Sigmoid colon (tissue), 7 donors: ENCODE data around the gene PIGQ. TPM values are rescaled to one million over a fixed set of nuclear protein-coding genes. Genes with fewer than 3 reads are reported as not detected.

ENCODE experiments used
- DNase-seq: peaks from one replicate; pipeline ENCODE4 v3.0.0-alpha.2; 2019
- H3K27ac ChIP-seq, 4 donors: fragments of 200-600 bp; sonication (generic); one replicate each; pipeline ENCODE4 v1.5.1; 2016 to 2019; ENCODE audit warnings: mild to moderate bottlenecking in 1 of 4
- H3K27me3 ChIP-seq, 3 donors: fragments of 200-600 bp; sonication (generic); one replicate each; pipeline ENCODE4 v1.5.1; 2019; ENCODE audit warnings: mild to moderate bottlenecking in 1 of 3
- H3K36me3 ChIP-seq, 4 donors: fragments of 200-600 bp; sonication (generic); one replicate each; pipeline ENCODE4 v1.5.1; 2016 to 2019
- H3K4me1 ChIP-seq, 4 donors: fragments of 200-600 bp; sonication (generic); one replicate each; pipeline ENCODE4 v1.5.1; 2017 to 2019
- H3K4me3 ChIP-seq, 4 donors: fragments of 200-600 bp; sonication (generic); one replicate each; pipeline ENCODE4 v1.5.1; 2017 to 2019; ENCODE audit warnings: mild to moderate bottlenecking in 2 of 4, moderate library complexity in 1 of 4
- H3K9me3 ChIP-seq, 4 donors: fragments of 200-600 bp in 3 of 4; sonication (generic) in 3 of 4; one replicate each; pipeline versions ENCODE4 v1.5.1 to v1.6.1; 2013 to 2019
- CTCF ChIP-seq, 4 experiments: fragments of 450-650 bp in 3 of 4; fragments of 200-600 bp in 1 of 4; IDR thresholded peaks; one replicate each; pipeline ENCODE4 v1.5.1; 2016 to 2019; ENCODE audit warnings: antibody characterized with exemption in 4 of 4, mild to moderate bottlenecking in 3 of 4, moderate library complexity in 2 of 4
- EP300 ChIP-seq, 4 donors: sonication (generic); formaldehyde crosslinking; IDR thresholded peaks; one replicate each; pipeline ENCODE4 v1.6.1; 2017; ENCODE audit warnings: antibody characterized with exemption in 4 of 4
- POLR2A ChIP-seq, 2 donors: fragments of 450-650 bp; IDR thresholded peaks; one replicate each; pipeline ENCODE4 v1.6.1; 2016; ENCODE audit warnings: antibody characterized with exemption in 2 of 2, mild to moderate bottlenecking in 2 of 2, moderate library complexity in 2 of 2
- POLR2AphosphoS5 ChIP-seq, 4 donors: sonication (generic); formaldehyde crosslinking; IDR thresholded peaks; one replicate each; pipeline ENCODE4 v1.6.1; 2017; ENCODE audit warnings: antibody characterized with exemption in 4 of 4
- WGBS, 2 donors: extraction: QIAGEN DNeasy Blood & Tissue Kit; methylation state at CpG; one replicate each; pipeline ENCODE4 v1.1.7; 2013; 5-methylcytosine and 5-hydroxymethylcytosine counted together
- intact Hi-C: fragments of 100-400 bp; cut with DNase I; formaldehyde crosslinking; loops from one replicate; pipeline ENCODE4 v1.15.1; 2023
- polyA plus RNA-seq, 3 donors: library from polyadenylated mRNA; stranded (reverse); fragments of 200-250 nt; gene quantifications; one replicate each; pipeline ENCODE4 v1.2.3, GENCODE V29; 2013
- total RNA-seq, 4 donors: library from RNA; depleted of rRNA; stranded (reverse); fragments of >200 nt; gene quantifications; one replicate each; pipeline ENCODE4 v1.1.0, GENCODE V29; 2016
- donor health status: healthy with polysubstance abuse.
- donor health status: Bipolar disorder and iron deficiency.
- donor health status: healthy.

The PIGQ gene
- total and polyA plus RNA-seq, 7 donors, result 11.1 to 47.4 (median 17.8) TPM

DNA sequence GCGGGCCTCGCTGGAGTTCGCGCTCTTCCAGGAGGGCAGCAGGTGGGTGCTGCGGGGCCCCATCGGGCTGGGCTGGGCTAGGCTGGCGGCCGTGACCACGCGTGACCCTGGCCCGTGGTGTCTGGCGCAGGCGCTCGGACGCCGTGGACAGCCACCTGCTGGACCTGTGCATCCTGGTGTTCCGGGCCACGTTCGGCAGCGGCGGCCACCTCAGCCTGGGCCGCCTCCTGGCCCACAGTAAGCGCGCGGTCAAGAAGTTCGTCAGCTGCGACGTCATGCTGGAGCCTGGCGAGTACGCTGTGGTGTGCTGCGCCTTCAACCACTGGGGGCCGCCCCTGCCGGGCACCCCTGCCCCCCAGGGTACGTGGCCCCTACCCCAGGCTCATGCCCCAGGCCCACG is 17.6 kb upstream of the PIGQ start:
- H3K4me1 ChIP-seq, result peaks cover 0 to 4% (median 2%) of the 10 kb centered on the region in 4 donors
- no peaks in the 10 kb centered on the region for H3K27me3 ChIP-seq
- TF ChIP-seq POLR2AphosphoS5 (IDR thresholded peaks at IDR 0.05), result no peak
- H3K9me3 ChIP-seq, result no peaks in the 10 kb centered on the region
- peaks cover 0 to 56% (median 19%) of the 10 kb centered on the region in 4 donors for H3K36me3 ChIP-seq
- H3K27ac ChIP-seq, result no peak overlapping the region
- WGBS, 2 donors, result 96 to 97% methylated on average over 35 of the region's 35 CpGs
- H3K4me3 ChIP-seq, result no peak overlapping the region
- intact Hi-C loops, result no loop called here
- DNase-seq, result no peak

DNA sequence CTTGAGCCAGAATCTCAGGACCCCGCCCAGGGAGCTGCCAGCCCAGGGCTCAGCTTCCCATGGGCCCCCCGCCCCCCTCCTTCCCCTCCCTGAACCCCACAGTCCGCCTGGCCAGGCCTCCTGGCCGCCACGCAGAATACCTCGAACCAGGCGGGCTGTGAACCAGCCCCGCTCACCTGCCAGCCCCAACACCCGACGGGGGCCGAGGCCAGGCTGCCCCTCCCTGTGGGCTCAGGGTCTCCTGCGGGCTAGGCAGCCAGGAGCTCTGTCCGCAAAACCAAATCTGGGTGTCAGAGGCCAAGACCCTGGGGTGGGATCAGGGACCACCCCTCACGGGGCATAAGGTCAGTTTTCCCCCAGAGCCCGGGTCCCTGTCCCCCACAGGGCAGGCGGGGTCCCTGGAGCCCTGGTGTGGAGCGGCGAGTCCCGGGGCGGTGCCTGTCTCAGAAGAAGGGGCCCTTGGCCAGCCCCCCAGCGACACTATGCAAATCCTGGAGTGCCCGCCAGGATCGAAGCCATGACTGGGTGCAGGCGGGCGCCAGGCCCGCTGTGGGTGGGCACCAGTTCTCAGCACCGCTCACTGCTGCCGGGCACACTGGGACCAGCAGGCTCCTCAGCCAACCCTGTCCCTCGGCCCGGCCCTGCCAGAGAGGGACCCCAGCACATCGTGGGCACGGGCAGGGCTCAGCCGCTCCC is 16.0 kb upstream of the PIGQ start:
- WGBS, 2 donors, result 92 to 94% methylated on average over 33 of the region's 33 CpGs
- intact Hi-C loops, result no loop called here
- H3K9me3 ChIP-seq, result no peaks in the 10 kb centered on the region
- H3K4me3 ChIP-seq, result no peak overlapping the region
- no peak for DNase-seq
- no peak for TF ChIP-seq CTCF (IDR thresholded peaks at IDR 0.05)
- TF ChIP-seq POLR2A (IDR thresholded peaks at IDR 0.05), result no peak
- TF ChIP-seq POLR2AphosphoS5 (IDR thresholded peaks at IDR 0.05), result no peak
- H3K36me3 ChIP-seq, result peaks cover 0 to 40% (median 18%) of the 10 kb centered on the region in 4 donors
- no peak overlapping the region for H3K27ac ChIP-seq
- no peaks in the 10 kb centered on the region for H3K4me1 ChIP-seq
- H3K27me3 ChIP-seq, result peaks cover 0 to 10% (median 9%) of the 10 kb centered on the region in 3 donors

- Histone ChIP-seq H3K4me1 (no peaks in the 10 kb centered on the region), H3K4me3 (no peak overlapping the region), H3K27ac (no peak overlapping the region), H3K9me3 (no peaks in the 10 kb centered on the region), H3K36me3 (peaks cover 0 to 35% (median 15%) of the 10 kb centered on the region in 4 donors), H3K27me3 (peaks cover 1 to 16% (median 14%) of the 10 kb centered on the region in 3 donors)
- intact Hi-C loops, result no loop called here
- no peak for DNase-seq
- 80 to 85% methylated on average over 11 of the region's 11 CpGs for WGBS, 2 donors
- TF ChIP-seq POLR2A (IDR thresholded peaks at IDR 0.05), result no peak
- no peak for TF ChIP-seq POLR2AphosphoS5 (IDR thresholded peaks at IDR 0.05)
These were observed 15.5 kb upstream of the PIGQ start for GRCh38 chr16:554297-554621.

DNA sequence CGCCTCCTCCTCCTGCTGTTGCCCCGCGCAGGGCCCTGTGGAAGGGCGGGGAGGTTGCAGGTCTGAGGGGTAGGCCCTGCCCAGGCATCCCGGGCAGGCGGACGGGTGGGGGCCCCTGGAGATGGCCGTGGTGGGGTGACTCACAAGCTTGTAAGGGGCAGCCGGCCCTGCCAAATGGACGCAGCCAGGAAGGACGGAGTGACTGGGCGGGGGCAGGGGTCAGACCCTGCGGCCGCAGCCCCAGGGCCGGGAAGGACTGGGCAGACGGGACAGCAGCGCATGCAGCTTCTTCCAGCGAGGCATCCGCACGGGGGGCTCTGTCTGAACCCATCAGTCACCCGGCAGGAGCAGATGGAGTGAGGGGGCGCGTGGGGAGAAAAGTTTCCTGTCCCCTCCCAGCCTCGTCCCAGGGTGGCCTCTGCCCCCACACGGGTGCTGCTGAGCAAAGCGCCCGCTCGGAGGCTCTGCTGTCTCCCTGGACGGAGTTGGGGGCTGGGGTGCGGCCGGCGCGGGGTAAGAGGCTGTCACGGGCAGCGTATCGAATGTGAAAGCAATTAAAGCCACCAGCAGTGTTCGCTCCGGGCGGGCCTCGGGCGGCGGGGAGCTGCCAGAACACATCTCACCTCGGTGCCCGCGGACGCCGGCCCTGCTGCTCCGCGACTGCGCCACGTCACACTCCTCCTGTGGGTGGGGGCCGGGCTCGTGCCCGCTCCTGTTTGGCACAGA is 15.0 kb upstream of the PIGQ start:
- Histone ChIP-seq H3K4me3 (no peak overlapping the region), H3K9me3 (no peaks in the 10 kb centered on the region), H3K4me1 (peaks cover 0 to 5% (median 3%) of the 10 kb centered on the region in 4 donors), H3K27me3 (peaks cover 7 to 21% (median 20%) of the 10 kb centered on the region in 3 donors), H3K27ac (no peak overlapping the region), H3K36me3 (peaks cover 0 to 29% (median 15%) of the 10 kb centered on the region in 4 donors)
- TF ChIP-seq EP300 (IDR thresholded peaks at IDR 0.05) (no peak), POLR2A (IDR thresholded peaks at IDR 0.05) (no peak), CTCF (IDR thresholded peaks at IDR 0.05) (no peak), POLR2AphosphoS5 (IDR thresholded peaks at IDR 0.05) (no peak)
- 42 to 82% methylated on average over 54 of the region's 54 CpGs for WGBS, 2 donors
- intact Hi-C loops, result no loop called here
- DNase-seq, result no peak

DNA sequence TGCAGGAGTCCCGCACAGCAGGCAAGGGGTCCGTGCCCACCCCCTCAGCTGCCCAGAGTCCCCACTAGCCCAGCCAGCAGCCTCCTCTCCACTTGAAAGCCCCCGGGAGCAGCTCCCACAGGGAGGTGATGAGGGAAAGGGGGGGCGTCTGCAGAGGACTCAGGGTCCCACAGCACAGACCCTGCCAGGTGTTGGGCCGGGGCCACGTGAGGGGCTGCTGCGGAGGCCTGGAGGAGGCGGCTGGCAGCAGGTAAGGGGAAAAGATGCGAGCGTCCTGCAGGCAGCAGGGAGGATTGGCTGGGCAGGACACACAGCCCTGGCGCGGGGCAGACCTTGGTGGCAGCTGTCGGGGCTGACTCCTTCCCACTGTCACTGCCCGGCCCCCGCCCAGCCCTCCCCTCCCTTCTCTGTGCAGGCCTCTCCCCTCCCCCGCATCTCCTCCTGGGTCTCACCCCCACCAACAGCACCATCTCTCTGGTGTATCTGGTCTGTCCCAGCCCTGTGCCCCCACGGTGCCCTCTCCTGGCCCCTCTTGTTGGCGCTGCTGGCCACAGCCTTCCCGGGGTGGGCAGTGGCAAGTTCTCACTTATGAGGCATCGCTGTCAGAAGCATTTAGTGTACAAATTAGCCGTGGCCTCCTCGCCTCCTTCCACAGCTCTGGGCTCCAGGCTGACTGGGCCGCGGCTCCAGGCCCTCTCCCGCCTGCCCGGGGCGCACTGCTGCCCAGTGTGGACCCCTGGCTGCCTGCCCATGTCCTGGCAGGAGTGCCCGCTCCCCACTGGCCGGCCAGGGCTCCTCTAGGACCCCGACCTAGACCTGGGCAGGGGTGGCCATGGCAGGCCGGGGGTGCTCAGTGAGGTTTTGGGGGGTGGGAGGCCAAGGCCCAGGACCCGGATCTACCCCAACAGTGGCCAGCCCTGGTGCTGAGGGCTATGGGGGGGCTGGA is 14.0 kb upstream of the PIGQ start:
- Histone ChIP-seq H3K9me3 (no peaks in the 10 kb centered on the region), H3K36me3 (peaks cover 0 to 24% (median 15%) of the 10 kb centered on the region in 4 donors), H3K4me3 (no peak overlapping the region), H3K27me3 (peaks cover 16 to 31% (median 28%) of the 10 kb centered on the region in 3 donors), H3K27ac (no peak overlapping the region), H3K4me1 (peaks cover 0 to 13% (median 6%) of the 10 kb centered on the region in 4 donors)
- TF ChIP-seq POLR2A (IDR thresholded peaks at IDR 0.05) (no peak), CTCF (IDR thresholded peaks at IDR 0.05) (no peak), EP300 (IDR thresholded peaks at IDR 0.05) (no peak), POLR2AphosphoS5 (IDR thresholded peaks at IDR 0.05) (no peak)
- intact Hi-C loops, result no loop called here
- no peak for DNase-seq
- WGBS, 2 donors, result 56 to 83% methylated on average over 32 of the region's 32 CpGs
